Measurements from ENCODE around the gene TLCD1. TPM values are rescaled to one million over a fixed set of nuclear protein-coding genes. Genes with fewer than 3 reads are reported as not detected.

The TLCD1 gene
- 3.1 TPM for total RNA-seq

DNA sequence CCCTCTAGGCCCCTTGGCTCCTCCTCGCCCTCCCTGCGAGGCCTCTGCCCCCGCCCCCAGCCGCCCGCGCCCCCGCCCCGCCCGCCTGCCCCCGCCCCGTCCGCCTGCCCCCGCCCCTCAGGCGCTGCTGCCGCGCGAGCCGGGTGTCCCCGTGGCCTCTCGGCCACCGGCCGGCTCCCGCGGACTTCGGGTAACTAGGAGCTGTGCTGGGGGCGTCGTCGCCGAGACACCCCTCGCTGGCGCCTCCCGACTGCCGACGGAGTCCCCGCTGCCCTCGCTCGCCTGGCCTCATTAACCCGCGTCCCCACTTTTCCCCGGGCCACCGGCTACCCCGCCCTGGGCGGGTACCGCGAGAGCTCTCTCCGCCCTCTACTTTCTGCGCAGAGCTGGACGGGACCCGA lies at the start of gene TLCD1:
Gene TLCD1, minus strand, starts transcription at position 8 of the 401 bp plus-strand sequence. CDS start 136 bp downstream, outside the sequence.
- intact Hi-C loops (cut with DNase I): no loop called here
- ATAC-seq (peak; percentile 31), DNase-seq (ENCODE audit: low spot score) (no peak)

DNA sequence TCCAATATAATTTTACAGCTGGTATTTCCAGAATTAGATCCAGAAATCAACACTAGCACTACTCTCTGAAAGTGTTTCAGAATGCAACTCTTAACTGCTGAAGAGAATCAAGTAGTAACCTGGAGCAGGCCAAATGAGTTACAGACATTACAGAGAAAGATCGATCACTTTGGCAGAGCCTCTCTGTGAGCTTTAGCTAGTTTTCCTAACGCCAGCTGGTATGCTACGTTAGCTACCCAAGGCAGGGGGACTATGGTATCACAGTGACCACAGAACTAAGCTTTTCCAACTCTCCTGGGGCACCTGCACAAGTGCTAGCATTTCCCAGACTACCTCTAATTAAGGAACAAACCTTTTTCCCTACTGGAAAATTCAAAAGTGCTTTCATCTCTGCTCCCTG lies 48.2 kb upstream of the TLCD1 start:
- ATAC-seq (no peak), DNase-seq (ENCODE audit: low spot score) (no peak)
- intact Hi-C loops (cut with DNase I): no loop called here

DNA sequence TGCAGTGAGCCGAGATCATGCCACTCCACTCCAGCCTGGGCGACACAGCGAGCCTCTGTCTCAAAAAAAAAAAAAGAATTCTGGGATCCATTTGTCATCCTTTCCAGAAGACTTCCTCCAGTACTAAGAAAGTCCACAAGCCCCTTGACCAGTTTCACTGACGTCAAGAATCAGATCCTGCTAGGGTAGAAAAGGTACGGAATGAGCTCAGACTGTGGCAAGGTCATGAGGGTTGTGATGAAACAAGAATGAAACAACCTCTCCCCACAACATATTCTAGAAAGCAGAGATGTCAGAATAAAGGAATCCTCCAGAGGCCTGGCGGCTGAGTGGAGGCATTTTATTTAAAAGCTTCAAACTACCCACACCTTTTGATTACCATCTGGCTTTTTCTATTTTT lies 47.7 kb upstream of the TLCD1 start:
- no peak for ATAC-seq
- intact Hi-C loops (cut with DNase I): no loop called here
- DNase-seq (ENCODE audit: low spot score): no peak

GRCh38 chr17:28765038-28765437 lies 39.0 kb upstream of the TLCD1 start:
- DNase-seq (ENCODE audit: low spot score): no peak
- no peak for ATAC-seq
- intact Hi-C loops (cut with DNase I): no loop called here

DNA sequence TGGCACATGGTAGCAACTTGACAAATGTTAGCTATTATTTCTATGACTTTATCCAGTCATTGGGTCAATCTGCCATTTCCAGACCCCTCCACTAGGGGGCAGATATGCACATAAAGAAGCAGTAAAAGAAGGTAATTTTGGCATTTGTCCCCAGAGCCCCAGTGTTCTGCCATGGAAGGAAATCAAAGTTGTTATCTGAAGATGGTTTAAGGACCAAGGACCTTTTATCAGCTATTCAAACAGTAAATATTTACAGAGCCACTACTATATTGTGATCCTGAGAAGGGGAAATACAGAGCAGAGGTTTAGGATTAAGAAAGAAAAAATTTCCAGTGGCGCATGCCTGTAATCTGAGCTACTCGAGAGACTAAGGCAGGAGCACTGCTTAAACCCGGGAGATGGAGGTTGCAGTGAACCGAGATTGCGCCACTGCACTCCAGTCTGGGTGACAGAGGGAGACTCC lies 37.8 kb upstream of the TLCD1 start:
- ATAC-seq (peak; percentile 62), DNase-seq (ENCODE audit: low spot score) (peak; percentile 88)
- intact Hi-C loops (cut with DNase I): loop anchor here (5.0 kb wide), 1 partner anchor 143 kb away; no protein-coding TSS in a partner anchor

- ATAC-seq (peak; percentile 25), DNase-seq (ENCODE audit: low spot score) (no peak)
- intact Hi-C loops (cut with DNase I): loop anchor here (5.0 kb wide), 1 partner anchor 144 kb away; no protein-coding TSS in a partner anchor
Measured at GRCh38 chr17:28763137-28763799, 37.2 kb upstream of the TLCD1 start.

DNA sequence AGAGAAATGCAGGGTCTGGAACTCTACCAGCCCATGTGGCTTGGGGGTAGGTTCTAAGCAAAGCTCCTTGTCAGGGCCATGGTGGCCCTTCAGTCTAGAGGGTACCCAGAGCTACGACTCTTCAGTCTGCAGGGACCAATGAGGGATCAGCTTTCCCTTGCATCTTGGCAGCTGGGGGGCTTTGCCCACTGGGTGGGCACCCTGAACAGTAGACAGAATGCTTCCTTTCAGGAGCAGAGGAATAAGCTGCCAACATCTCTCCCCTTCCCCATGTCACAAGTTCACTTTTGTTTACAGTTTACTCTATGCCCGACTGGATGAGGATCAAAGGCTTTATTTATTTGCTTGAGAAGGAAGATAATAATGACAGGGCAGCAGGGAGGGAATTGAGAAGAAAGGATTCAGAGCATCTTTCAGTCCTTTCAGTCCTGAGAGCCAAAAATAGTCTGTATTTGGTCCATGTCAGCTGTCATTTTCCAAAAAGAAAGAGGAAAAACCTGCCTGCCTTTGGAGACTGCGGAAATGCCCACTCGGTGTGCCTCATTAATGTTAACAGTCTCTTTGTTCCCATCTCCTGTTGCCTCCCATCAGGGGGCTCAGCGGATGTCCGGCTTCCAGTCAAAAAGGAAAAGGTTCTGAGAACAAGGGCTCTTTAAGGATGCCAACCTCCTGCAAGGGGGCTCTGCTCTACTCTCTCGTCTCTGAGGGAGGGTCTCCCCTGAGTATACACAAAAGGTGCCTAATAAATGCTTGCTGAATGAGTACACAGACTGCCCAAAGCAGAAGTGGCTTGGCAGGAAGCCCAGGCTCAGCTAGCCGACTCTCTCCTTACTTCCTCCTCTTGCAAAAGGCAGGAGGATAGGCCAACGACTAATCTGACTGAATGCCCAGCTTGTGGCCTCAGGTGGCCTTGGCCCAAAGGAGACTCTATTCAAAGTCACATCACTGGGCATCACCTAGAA lies 34.8 kb upstream of the TLCD1 start:
- DNase-seq (ENCODE audit: low spot score): peak; percentile 69
- intact Hi-C loops (cut with DNase I): loop anchor here (5.0 kb wide), 1 partner anchor 146 kb away; no protein-coding TSS in a partner anchor

DNA sequence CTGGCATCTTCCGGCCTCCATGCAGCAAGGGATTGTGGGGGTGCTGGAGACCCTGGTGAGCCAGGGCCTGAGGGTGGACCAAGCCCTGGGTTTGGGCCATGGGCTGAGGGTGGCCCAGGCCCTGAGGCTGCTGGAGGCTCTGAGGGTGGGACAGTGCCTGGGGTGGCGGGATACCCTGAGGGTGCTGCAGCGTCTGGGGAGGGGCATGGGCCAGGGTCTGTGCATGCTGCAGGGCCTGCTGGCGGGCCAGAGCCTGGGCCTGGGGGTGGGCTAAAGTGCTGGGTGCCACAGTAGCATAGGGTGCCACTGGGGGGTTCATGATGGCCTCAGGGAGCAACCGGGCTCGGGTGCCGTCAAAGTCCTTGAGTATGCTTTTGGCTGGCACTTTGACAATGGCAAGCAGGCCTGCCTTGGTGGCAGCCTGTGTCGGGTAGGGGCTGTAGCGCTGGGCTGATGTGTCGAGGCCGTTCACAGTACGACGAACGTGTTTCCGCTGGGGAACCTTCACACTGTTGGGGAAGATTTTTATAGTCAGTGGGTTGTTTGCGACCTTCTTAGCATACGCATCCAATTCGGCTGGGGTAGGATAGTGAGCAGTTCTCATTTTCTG lies 33.3 kb upstream of the TLCD1 start:
- DNase-seq (ENCODE audit: low spot score): no peak
- intact Hi-C loops (cut with DNase I): no loop called here
- ATAC-seq: peak; percentile 23

More for the DNA sequence above, 34.8 kb upstream of the TLCD1 start:
- ATAC-seq: peak; percentile 40

DNA sequence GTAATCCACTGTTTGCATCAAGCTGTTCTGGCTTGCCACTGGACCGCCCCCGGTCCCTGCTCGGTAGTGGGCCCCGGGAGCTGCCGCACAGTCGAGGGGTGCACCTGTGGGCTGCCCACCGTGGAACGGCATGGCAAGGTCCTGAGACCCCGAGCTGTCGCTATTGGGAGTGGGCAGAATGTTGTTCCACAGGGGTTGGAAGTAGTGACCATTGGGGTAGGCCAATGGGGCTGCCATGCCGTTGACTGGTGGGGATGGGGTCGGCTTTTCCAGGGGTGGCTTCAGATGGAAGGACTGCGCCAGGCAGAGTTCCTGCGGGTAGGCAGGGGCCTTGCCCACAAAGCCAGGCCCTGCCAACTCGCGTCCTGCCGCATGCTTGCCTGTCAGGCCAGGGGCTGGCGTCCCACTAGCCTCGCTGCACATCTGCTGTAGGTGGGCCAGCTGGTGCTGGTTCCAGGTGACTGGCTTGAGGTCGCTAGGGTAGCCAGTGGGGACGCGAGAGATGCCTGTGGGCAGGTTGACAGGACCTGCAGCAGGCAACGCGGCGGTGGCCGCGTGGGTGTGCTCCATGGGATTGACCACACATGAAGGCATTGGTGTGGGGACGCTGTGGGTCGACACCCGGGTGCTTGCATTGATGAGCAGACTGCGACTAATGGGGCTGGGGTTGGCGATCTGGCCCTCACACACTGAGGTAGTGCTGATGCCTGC lies 32.5 kb upstream of the TLCD1 start:
- no peak for DNase-seq (ENCODE audit: low spot score)
- peak; percentile 12 for ATAC-seq
- intact Hi-C loops (cut with DNase I): no loop called here

- no peak for ATAC-seq
- peak; percentile 34 for DNase-seq (ENCODE audit: low spot score)
- intact Hi-C loops (cut with DNase I): no loop called here
Measured at GRCh38 chr17:28756049-28756804, 30.2 kb upstream of the TLCD1 start.

- intact Hi-C loops (cut with DNase I): no loop called here
- no peak for ATAC-seq
- DNase-seq (ENCODE audit: low spot score): peak; percentile 39
Measured at GRCh38 chr17:28755486-28755885, 29.5 kb upstream of the TLCD1 start.

GRCh38 chr17:28751600-28752366 lies 25.8 kb upstream of the TLCD1 start:
- ATAC-seq: no peak
- intact Hi-C loops (cut with DNase I): no loop called here

DNA sequence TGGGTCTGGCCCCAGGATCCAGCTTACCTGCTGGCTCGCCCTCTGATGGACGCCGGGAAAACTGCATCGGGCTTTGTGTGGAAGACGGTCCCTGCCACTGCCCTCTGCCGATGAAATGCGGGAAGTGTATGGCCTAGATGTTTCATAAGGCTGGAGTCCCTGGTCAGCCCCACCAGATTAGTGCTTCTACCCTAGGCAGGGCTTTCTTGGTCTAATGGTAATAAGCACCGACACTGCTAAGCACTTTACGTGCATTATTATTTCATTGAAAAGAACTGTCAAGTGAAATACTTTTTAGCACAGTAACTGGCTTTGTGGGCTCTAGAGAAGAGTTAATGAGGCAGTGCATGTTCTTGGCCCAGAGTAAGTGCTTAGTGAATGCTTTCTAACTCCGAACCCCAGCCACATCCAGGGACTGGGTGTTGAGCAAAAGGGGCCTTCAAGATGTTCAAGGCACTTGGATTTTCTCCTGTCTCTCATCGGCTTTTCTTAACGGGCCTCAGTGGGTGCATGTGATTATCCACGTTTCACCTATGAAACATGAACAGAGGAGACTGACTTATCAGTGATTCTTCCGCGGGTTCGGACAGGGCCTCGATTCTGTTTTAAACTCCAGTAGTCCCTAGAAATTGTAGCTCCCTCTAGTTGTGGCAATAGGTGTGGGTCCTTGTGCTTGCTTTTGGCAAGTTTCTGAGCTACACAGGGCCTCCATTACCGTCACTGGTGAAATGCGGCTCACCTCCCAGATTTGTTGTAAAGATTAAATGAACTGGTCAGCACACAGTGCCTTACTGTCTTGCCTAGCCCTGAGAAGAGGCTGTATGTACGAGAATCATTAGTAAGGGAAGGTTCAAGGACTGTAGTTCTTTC lies 24.4 kb upstream of the TLCD1 start:
- ATAC-seq (peak; percentile 68), DNase-seq (ENCODE audit: low spot score) (peak; percentile 96)
- intact Hi-C loops (cut with DNase I): no loop called here

More at GRCh38 chr17:28751600-28752366, 25.8 kb upstream of the TLCD1 start:
- DNase-seq (ENCODE audit: low spot score): no peak

GRCh38 chr17:28749516-28750177 lies 23.6 kb upstream of the TLCD1 start:
- DNase-seq (ENCODE audit: low spot score): no peak
- ATAC-seq: no peak
- intact Hi-C loops (cut with DNase I): no loop called here

GRCh38 chr17:28748852-28749515 lies 23.0 kb upstream of the TLCD1 start:
- intact Hi-C loops (cut with DNase I): no loop called here
- ATAC-seq (no peak), DNase-seq (ENCODE audit: low spot score) (peak; percentile 63)

Measured in sciatic nerve (tissue), 2 donors.